AG20443 (cell line): ENCODE data around the gene CSMD2.

Experiments used
- DNase-seq: peaks from one replicate; pipeline ENCODE4 v3.0.0; 2012; ENCODE audit warnings: low spot score, mixed read lengths

Gene CSMD2

GRCh38 chr1:33753087-33753856 lies 411.8 kb downstream of the CSMD2 start:
- DNase-seq: no peak

GRCh38 chr1:33745942-33746341 lies 419.1 kb downstream of the CSMD2 start:
- no peak for DNase-seq

- DNase-seq: no peak
Observed at GRCh38 chr1:33743221-33743998, 421.6 kb downstream of the CSMD2 start.

- DNase-seq: no peak
Observed at GRCh38 chr1:33742663-33743062, 422.4 kb downstream of the CSMD2 start.

- DNase-seq: no peak
Observed at GRCh38 chr1:33741749-33742148, 423.3 kb downstream of the CSMD2 start.

- DNase-seq: no peak
Observed at GRCh38 chr1:33740040-33740744, 424.8 kb downstream of the CSMD2 start.

- no peak for DNase-seq
Observed at GRCh38 chr1:33738976-33739375, 426.1 kb downstream of the CSMD2 start.

- no peak for DNase-seq
Observed at GRCh38 chr1:33738536-33738935, 426.5 kb downstream of the CSMD2 start.

GRCh38 chr1:33736496-33736895 lies 428.5 kb downstream of the CSMD2 start:
- no peak for DNase-seq

- DNase-seq: peak; percentile 67
Observed at GRCh38 chr1:33735624-33736023, 429.4 kb downstream of the CSMD2 start.

- no peak for DNase-seq
Observed at GRCh38 chr1:33727310-33727709, 437.7 kb downstream of the CSMD2 start.

- DNase-seq: no peak
Observed at GRCh38 chr1:33726274-33726804, 438.7 kb downstream of the CSMD2 start.

- DNase-seq: no peak
Observed at GRCh38 chr1:33725556-33726160, 439.4 kb downstream of the CSMD2 start.

- no peak for DNase-seq
Observed at GRCh38 chr1:33725037-33725436, 440.0 kb downstream of the CSMD2 start.

- DNase-seq: no peak
Observed at GRCh38 chr1:33724348-33724747, 440.7 kb downstream of the CSMD2 start.

- DNase-seq: no peak
Observed at GRCh38 chr1:33723251-33723650, 441.8 kb downstream of the CSMD2 start.

- DNase-seq: no peak
Observed at GRCh38 chr1:33721301-33721815, 443.7 kb downstream of the CSMD2 start.

- no peak for DNase-seq
Observed at GRCh38 chr1:33719771-33720670, 445.0 kb downstream of the CSMD2 start.

- DNase-seq: no peak
Observed at GRCh38 chr1:33719326-33719725, 445.7 kb downstream of the CSMD2 start.

- DNase-seq: no peak
Observed at GRCh38 chr1:33718186-33718585, 446.8 kb downstream of the CSMD2 start.
